Tibial artery (tissue), 4 donors: ENCODE results near the gene SAPCD1.
A peak's percentile ranks its signal among the peaks of the same experiment; 100 is the strongest.
"Not testable (repeated sequence)": the region's sequence is repeated elsewhere in the genome, so short reads cannot be mapped to it uniquely, and the experiment has no call there.

Experiments used
- DNase-seq, 2 donors: peaks; one replicate each; pipeline ENCODE4 v3.0.0-alpha.2; 2019
- H3K27ac ChIP-seq, 2 donors: fragments of 200-600 bp; sonication (generic) in 1 of 2; 1 replicate in 1 of 2; 2 replicates in 1 of 2; pipeline ENCODE4 v1.5.1; 2018 to 2019; ENCODE audit warnings: mild to moderate bottlenecking in 1 of 2
- H3K27me3 ChIP-seq, 2 donors: fragments of 200-600 bp; sonication (generic) in 1 of 2; one replicate each; pipeline versions ENCODE4 v1.5.1 to v1.6.0; 2016 to 2019
- H3K36me3 ChIP-seq, 3 donors: fragments of 200-600 bp; sonication (generic) in 2 of 3; one replicate each; pipeline ENCODE4 v1.5.1; 2016 to 2019; ENCODE audit warnings: mild to moderate bottlenecking in 2 of 3
- H3K4me1 ChIP-seq, 4 donors: fragments of 200-600 bp; sonication (generic) in 2 of 4; 1 replicate in 3 of 4; 2 replicates in 1 of 4; pipeline ENCODE4 v1.5.1; 2016 to 2019
- H3K4me3 ChIP-seq, 2 donors: fragments of 200-600 bp; sonication (generic) in 1 of 2; 1 replicate in 1 of 2; 2 replicates in 1 of 2; pipeline ENCODE4 v1.5.1; 2018 to 2019; ENCODE audit warnings: mild to moderate bottlenecking in 2 of 2
- H3K9me3 ChIP-seq, 3 donors: fragments of 200-600 bp; sonication (generic) in 1 of 3; one replicate each; pipeline ENCODE4 v1.5.1; 2016 to 2019
- CTCF ChIP-seq, 2 experiments: fragments of 200-600 bp in 1 of 2; fragments of 450-650 bp in 1 of 2; IDR thresholded peaks; one replicate each; pipeline ENCODE4 v1.5.1; 2017 to 2019; ENCODE audit warnings: antibody characterized with exemption in 2 of 2, mild to moderate bottlenecking in 1 of 2, moderate library complexity in 1 of 2
- intact Hi-C: fragments of 100-400 bp; cut with DNase I; formaldehyde crosslinking; loops from one replicate; pipeline ENCODE4 v1.15.0; 2023; ENCODE audit warnings: low total_unique reads

The SAPCD1 gene

DNA sequence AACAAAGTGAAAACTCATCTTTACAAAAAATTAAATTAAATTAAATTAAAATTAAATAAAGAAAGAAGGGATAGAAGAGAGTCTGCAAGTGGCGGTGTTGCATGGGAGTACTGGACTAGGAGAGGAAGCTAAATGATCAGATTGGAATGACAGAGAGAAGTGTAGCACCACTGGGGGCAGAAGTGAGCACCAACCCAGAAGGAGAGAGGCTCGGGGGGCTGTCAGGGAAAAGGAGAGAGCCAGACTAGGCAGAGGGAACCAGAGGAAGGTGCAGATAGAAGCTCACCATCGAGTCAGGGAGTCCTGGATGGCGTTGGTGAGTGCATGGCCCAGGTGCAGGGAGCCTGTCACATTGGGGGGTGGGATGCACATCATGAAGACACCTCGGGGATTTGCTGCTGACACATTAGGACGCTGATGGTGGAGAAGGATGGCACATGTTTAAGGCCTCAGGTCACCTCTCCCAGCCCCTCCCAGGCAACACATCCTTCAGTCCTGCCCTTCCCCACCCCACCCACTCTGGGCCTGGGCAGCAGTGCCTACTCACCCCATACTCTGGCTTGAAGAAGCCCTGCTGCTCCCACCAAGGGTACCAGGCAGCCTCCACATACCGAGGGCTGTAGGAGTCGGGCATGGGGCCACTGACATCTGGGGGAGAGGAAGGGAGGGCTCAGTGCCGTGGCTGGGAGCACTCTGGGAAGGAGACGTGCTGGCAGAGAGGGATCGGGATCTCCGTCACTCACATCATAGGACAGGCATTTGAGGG is 29.1 kb downstream of the SAPCD1 start:
- Histone ChIP-seq H3K27ac (no peak overlapping the region), H3K36me3 (peaks cover 4 to 44% (median 10%) of the 10 kb centered on the region in 3 donors), H3K4me3 (no peak overlapping the region), H3K9me3 (no peaks in the 10 kb centered on the region), H3K27me3 (no peaks in the 10 kb centered on the region), H3K4me1 (peaks cover 4 to 23% (median 18%) of the 10 kb centered on the region in 4 donors)
- intact Hi-C loops = loop anchor here (5.0 kb wide), 1 partner anchor 49 kb away; the partner anchor contains the start of gene MSH5
- no peak for DNase-seq
- peak; percentile 28 to 35 for TF ChIP-seq CTCF (IDR thresholded peaks at IDR 0.05)

DNA sequence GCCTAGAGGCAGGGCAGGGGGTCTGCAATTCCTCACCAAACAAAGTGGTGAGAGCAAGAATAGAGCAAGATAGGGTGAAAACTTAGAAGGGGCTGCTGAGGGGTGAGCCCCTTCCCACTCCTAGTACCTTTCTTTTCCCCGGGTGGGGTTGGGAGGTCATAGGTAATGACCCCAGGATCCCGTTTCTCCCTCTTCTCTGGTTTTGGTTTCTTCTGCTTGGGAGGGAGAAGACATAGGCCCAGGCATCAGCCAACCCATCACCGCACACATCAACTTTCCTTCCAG is 29.6 kb downstream of the SAPCD1 start:
- Histone ChIP-seq H3K4me3 (no peak overlapping the region), H3K36me3 (peaks cover 4 to 47% (median 10%) of the 10 kb centered on the region in 3 donors), H3K4me1 (peaks cover 4 to 24% (median 18%) of the 10 kb centered on the region in 4 donors), H3K27me3 (no peaks in the 10 kb centered on the region), H3K27ac (no peak overlapping the region), H3K9me3 (no peaks in the 10 kb centered on the region)
- no peak for DNase-seq
- no peak for TF ChIP-seq CTCF (IDR thresholded peaks at IDR 0.05)
- intact Hi-C loops = loop anchor here (5.0 kb wide), 1 partner anchor 50 kb away; the partner anchor contains the start of gene MSH5

GRCh38 chr6:31792761-31793171 is 30.3 kb downstream of the SAPCD1 start:
- Histone ChIP-seq H3K27ac (no peak overlapping the region), H3K27me3 (no peaks in the 10 kb centered on the region), H3K4me3 (no peak overlapping the region), H3K36me3 (peaks cover 0 to 47% (median 10%) of the 10 kb centered on the region in 3 donors), H3K9me3 (no peaks in the 10 kb centered on the region), H3K4me1 (peaks cover 4 to 24% (median 18%) of the 10 kb centered on the region in 4 donors)
- no peak for TF ChIP-seq CTCF (IDR thresholded peaks at IDR 0.05)
- no peak for DNase-seq
- intact Hi-C loops = loop anchor here (5.0 kb wide), 1 partner anchor 50 kb away; the partner anchor contains the start of gene MSH5

GRCh38 chr6:31793927-31794245 is 31.4 kb downstream of the SAPCD1 start:
- not testable (repeated sequence) for H3K4me3 ChIP-seq, H3K27me3 ChIP-seq, H3K9me3 ChIP-seq, DNase-seq
- Histone ChIP-seq H3K36me3 (peaks cover 0 to 42% (median 10%) of the 10 kb centered on the region in 3 donors), H3K27ac (peak overlapping the region; percentile 89 to 93), H3K4me1 (peaks cover 4 to 24% (median 18%) of the 10 kb centered on the region in 4 donors)
- intact Hi-C loops = loop anchor here (5.0 kb wide), 1 partner anchor 52 kb away; the partner anchor contains the start of gene MSH5

DNA sequence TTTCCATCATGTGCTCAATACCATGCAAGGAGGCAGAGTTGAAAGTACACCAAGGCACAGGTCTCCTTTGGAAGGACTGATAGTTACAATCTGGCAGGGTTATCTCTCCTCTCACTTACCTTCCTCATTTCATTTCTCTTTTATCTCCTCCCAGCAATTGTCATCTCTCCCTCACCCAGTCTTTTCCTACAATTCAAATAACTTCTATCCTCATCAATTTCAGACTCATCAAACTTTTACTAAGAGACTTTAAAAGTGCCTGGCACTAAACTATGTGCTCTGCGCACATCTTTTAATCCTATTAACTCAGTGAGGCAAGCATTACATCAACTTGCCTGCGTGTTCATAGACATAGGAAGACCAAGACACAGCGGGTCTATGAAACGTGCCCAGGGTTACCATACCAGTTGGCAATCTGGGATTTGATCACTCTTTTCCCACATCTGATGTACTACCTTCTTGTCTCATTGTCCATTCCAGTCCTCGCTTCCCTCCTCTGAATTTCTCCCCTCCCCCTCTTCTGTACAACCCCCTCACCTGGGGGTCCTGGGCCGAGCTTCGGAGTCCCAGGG is 31.9 kb downstream of the SAPCD1 start:
- Histone ChIP-seq H3K27ac (peak overlapping the region; percentile 89 to 93), H3K4me1 (peaks cover 4 to 28% (median 18%) of the 10 kb centered on the region in 4 donors)
- DNase-seq = no peak

More for the DNA sequence above, 31.9 kb downstream of the SAPCD1 start:
- no peak for TF ChIP-seq CTCF (IDR thresholded peaks at IDR 0.05)
- Histone ChIP-seq H3K36me3 (peaks cover 0 to 40% (median 10%) of the 10 kb centered on the region in 3 donors), H3K9me3 (no peaks in the 10 kb centered on the region), H3K27me3 (no peaks in the 10 kb centered on the region), H3K4me3 (peak overlapping the region; percentile 79 to 86)
- intact Hi-C loops = loop anchor here (5.0 kb wide), 1 partner anchor 52 kb away; the partner anchor contains the start of gene MSH5
